OCI-LY1 (cell line): ENCODE data around the gene TBC1D7.

Source experiments
- CTCF ChIP-seq: fragments of 200-600 bp; sonication (generic), shearing (Covaris generic); IDR thresholded peaks from 2 replicates; pipeline ENCODE4 v1.5.1; 2017; ENCODE audit warnings: mild to moderate bottlenecking, antibody characterized with exemption, low read length, moderate library complexity, mixed read lengths
- EZH2 ChIP-seq: fragments of 200-600 bp; sonication (generic), shearing (Covaris generic); IDR thresholded peaks from 2 replicates; pipeline ENCODE4 v1.8.0; 2017; ENCODE audit warnings: borderline replicate concordance, mixed run types, mild to moderate bottlenecking, antibody characterized with exemption, low read length, moderate library complexity, mixed read lengths

- no peak; the same call in 1 of the 2 replicates for TF ChIP-seq CTCF
- no peak for TF ChIP-seq EZH2
Measured at GRCh38 chr6:13358511-13358910, 30.2 kb upstream of the TBC1D7 start.
